ENCODE results near the gene PRMT6.

Gene PRMT6

DNA sequence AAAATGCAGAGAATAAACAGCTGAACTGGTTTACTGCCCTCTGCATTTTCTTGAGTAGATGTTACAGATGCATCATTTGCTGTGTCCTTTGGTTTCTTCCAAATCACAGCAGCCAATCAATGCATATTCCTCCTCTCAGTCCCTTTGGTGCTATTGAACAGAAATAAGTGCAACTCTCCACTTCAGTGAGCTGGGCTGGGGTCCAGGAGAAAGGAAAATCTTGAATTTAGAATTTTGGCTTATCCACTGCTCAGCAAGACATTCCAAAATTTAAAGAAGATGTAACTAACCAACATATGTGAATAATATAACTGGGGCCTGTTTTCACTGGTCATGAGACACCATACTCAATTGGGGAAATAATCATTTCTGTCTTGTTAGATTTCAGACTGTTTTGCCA lies 39.2 kb downstream of the PRMT6 start:
- no peak for DNase-seq

DNA sequence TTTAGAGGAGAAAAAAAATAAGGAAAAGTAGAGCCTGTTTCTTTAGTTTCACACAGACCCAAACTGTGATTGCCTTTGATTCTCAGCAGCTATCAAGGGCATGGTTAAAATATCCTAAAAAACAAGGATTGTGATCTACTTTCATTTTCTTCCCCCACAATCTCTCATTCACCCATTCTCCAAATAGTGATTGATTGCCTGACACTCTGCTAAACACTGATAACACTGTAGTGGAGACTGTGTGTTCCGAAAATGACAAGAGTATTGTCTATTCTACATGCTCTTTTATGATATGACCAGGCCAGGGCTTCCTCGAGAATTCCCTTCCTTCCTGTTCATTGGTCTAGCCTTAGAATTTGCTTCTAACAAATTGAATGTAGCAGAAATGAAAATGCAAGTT lies 40.2 kb downstream of the PRMT6 start:
- no peak for DNase-seq

DNA sequence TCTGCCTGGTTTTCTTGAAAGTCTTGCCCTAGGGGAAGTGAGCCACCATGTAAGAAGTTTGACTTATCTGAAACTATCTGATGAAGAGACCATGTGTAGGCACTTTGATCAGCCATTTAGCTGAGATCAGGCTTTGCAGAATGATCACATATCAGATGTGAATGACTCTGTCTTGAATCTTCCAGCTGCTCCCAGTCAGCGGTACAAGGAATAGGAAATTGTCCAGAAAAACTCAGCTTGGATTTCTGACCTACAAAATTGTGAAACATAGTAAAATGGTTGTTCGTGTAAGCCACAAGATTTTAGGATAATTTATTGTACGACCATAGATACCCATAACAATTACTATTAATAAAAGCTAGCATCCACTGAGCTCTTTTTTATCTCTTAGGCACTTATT lies 42.5 kb downstream of the PRMT6 start:
- DNase-seq: no peak

DNA sequence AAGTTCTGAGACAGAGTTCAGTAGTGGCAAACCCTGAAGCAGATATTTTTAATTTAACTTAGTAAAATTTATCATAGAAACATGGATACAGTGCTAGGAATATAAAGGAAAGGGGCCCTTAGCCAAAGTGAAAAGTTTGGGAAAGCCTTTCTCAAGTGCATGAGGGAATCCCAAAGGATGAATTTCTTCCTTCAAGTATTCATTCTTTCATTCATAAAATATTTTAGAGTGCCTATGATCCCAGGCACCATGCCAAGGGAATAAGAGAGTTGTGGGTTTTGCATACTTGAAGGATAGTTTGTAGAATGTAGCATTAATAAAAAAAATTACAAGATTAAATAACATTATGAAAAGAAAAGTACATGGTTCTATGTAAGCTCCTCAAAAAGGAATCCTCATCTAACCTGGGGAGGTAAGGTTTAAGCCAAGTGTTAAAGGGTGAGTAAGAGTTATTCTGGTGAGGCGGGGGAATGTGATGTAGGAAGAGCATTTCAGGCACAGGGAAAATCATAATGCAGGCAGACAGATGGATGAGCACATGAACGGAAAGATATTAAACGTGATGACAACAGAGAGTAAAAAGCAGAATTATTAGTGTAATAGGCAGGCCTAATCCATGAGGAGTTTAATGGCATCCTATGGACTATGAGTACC lies 44.0 kb downstream of the PRMT6 start:
- DNase-seq: no peak

DNA sequence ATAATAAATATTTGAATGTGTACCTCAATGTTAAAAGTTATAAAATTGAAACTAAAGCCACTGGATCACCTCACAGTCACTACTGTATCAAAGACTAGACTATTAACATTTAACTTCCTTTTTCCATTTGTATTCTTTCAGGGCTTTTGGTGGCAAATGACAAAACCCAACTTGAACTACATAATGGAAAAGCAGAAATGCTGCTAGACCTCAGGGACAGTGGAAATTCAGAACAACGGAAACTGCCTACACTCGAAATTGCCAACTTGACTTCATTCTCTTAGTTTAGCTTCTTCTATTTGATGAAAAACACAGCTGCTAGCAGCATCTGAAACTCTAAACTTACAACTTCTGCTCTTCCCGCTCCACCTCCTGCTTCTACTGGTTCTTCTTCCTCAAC lies 49.4 kb downstream of the PRMT6 start:
- DNase-seq: no peak
